Measurements from ENCODE around the gene GYPE. TPM values are rescaled to one million over a fixed set of nuclear protein-coding genes. Genes with fewer than 3 reads are reported as not detected.
"Not testable (repeated sequence)": the region's sequence is repeated elsewhere in the genome, so short reads cannot be mapped to it uniquely, and the experiment has no call there.

Gene GYPE
- total and polyA plus RNA-seq, 12 donors = 0.15 to 1.6 (median 0.25) TPM; not detected in 3

DNA sequence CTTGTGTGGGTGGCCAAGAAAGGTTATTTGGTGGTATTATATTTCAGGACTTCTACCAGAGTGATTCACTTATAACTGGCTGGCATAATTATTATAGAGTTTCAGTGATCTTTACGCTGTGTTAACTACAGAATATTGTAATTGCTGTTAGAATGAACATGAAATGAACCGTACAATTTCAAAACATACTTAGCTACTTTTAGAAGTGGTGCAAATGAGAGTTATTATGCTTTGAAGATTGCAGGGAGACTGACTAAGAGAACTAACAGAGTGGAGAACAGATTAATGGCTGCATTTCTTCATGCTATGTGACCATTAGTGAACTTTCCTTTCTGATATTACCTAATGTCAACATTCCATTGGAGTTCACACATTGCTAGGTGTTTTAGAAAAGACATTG is 71.7 kb downstream of the GYPE start:
- WGBS, 4 donors = 86 to 94% (median 88%) methylated on average over 2 of the region's 2 CpGs
- DNase-seq; H3K4me1 ChIP-seq (replicated peaks in 1 of 2); H3K4me3 ChIP-seq; H3K27ac ChIP-seq; H3K9me3 ChIP-seq (replicated peaks in 1 of 3); intact Hi-C loops (cut with DNase I); H3K27me3 ChIP-seq; H3K36me3 ChIP-seq (replicated peaks in 1 of 2): not testable (repeated sequence)

DNA sequence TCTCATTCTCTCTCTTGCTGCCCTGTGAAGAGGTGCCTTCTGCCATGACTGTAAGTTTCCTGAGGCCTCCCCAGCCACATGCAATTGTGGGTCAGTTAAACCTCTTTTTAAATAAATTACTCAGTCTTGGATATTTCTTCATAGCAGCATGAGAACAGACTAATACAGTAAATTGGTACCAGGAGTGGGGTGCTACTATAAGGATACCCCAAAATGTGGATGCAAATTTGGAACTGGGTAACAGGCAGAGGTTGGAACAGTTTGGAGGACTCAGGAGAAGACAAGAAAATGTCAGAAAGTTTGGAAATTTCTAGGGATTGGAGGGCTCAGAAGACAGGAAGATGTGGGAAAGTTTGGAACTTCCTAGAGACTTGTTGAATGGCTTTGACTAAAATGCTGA is 74.8 kb downstream of the GYPE start:
- DNase-seq; intact Hi-C loops (cut with DNase I); H3K27me3 ChIP-seq; H3K4me3 ChIP-seq; H3K9me3 ChIP-seq (replicated peaks in 1 of 3); H3K27ac ChIP-seq; H3K4me1 ChIP-seq (replicated peaks in 1 of 2); H3K36me3 ChIP-seq (replicated peaks in 1 of 2): not testable (repeated sequence)

DNA sequence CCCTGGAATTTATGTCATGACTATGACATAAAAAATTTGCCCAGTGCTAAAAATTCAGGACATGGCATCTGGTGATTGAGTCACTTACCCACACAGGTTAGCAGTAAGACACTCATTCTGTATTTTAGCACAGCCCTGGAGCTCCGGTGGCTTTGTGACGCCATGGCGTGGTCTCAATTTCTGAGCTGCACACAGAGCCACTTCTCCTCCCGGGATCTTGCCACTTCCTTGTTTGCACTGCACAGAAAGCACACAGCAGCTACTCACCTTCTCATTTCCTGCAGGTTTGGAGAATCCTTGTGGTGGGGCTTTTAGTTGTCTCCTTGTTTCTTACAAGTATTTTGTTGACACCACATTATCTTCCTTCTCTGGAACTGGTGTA is 76.1 kb downstream of the GYPE start:
- H3K27ac ChIP-seq; intact Hi-C loops (cut with DNase I); DNase-seq; H3K4me3 ChIP-seq; H3K4me1 ChIP-seq (replicated peaks in 1 of 2); H3K9me3 ChIP-seq (replicated peaks in 1 of 3); H3K27me3 ChIP-seq; H3K36me3 ChIP-seq (replicated peaks in 1 of 2): not testable (repeated sequence)
- WGBS, 4 donors = 55 to 89% (median 79%) methylated on average over 4 of the region's 4 CpGs

Other genes with a start within 250 kb of the GYPE start
- under 1 TPM in 2 of 9 donors, not detected in 7; 0.06 to 0.22 TPM for gene FREM3, start 204.9 kb downstream of the GYPE start, total RNA-seq
- not detected for gene FREM3, start 204.9 kb downstream of the GYPE start, polyA plus RNA-seq
- gene GYPB, start 113.8 kb upstream of the GYPE start, total RNA-seq = 1 to 10 TPM in 1 of 9 donors, not detected in 8; 5.4 TPM
- not detected for gene GYPB, start 113.8 kb upstream of the GYPE start, polyA plus RNA-seq
- gene GYPA, start 235.2 kb upstream of the GYPE start, total RNA-seq = 1 to 10 TPM in 2 of 9 donors, not detected in 7; 1.3 to 6.2 TPM
- not detected for gene GYPA, start 235.2 kb upstream of the GYPE start, polyA plus RNA-seq

All from adrenal gland (tissue), 12 donors.